Measurements from ENCODE around the gene TMEM98.

DNA sequence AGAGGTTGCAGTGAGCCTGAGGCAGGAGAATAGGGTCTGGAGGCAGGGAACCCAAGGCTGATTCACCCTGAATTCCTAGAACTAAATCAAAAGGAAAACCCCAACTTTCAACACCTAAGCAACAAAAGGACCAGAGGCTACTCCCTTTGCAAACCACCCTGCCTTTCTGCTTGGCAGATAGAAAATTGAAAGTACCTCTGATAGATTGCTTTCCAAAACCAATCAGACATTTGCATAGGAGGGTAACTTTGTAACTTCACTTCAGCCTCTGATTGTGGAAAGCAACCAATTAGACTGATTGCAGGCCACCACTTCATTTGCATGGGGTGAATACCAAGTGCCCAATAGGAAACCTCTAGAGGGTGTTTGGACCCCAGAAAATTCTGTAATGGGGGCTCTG is 10.9 kb upstream of the TMEM98 start:
- TF ChIP-seq SRSF3 (IDR thresholded peaks at IDR 0.05; ENCODE audit: insufficient read depth, low read length) (no peak), SREBF2 (CRISPR knock-in tag; IDR thresholded peaks at IDR 0.05) (no peak), PHTF2 (CRISPR knock-in tag; IDR thresholded peaks at IDR 0.05) (no peak)

All from K562 (cell line).